ENCODE measurements around the gene OSBP2. TPM values are rescaled to one million over a fixed set of nuclear protein-coding genes. Genes with fewer than 3 reads are reported as not detected.

The OSBP2 gene
- total RNA-seq, 2 donors from 2014 or later, result 6.8 to 11.1 TPM

- Mint-ChIP-seq H3K27me3 (ENCODE audit: insufficient read depth) (no peaks in the 10 kb centered on the region), H3K9me3 (peaks cover 10% of the 10 kb centered on the region), H3K4me3 (no peak overlapping the region), H3K4me1 (no peaks in the 10 kb centered on the region), H3K36me3 (ENCODE audit: low read depth) (no peaks in the 10 kb centered on the region), H3K27ac (no peak overlapping the region)
- H3K9me3 ChIP-seq (ENCODE audit: control insufficient read depth, low read length), result no peaks in the 10 kb centered on the region
- no peaks in the 10 kb centered on the region for H3K27me3 ChIP-seq (ENCODE audit: control insufficient read depth, insufficient read depth, low read length, poor library complexity, severe bottlenecking)
- no peak overlapping the region for H3K9ac ChIP-seq (ENCODE audit: extremely low read depth, low read length, poor library complexity, severe bottlenecking)
- no peak overlapping the region for H3K4me3 ChIP-seq (ENCODE audit: low read length)
- no peak for DNase-seq
- H3K36me3 ChIP-seq (ENCODE audit: control insufficient read depth, insufficient read depth, low read length), result no peaks in the 10 kb centered on the region
- H3K27ac ChIP-seq (ENCODE audit: low read depth, low read length), result no peak overlapping the region
- TF ChIP-seq CTCF (conservative IDR thresholded peaks at IDR 0.05), result no peak
- WGBS, 2 experiments (ENCODE audit: insufficient coverage in 1 of 2, insufficient read length in 1 of 2), result 84 to 88% methylated on average over 4 of the region's 4 CpGs
- no peaks in the 10 kb centered on the region for H3K4me1 ChIP-seq (ENCODE audit: control insufficient read depth, insufficient read depth, low read length)
Observed at GRCh38 chr22:30843245-30843644, 148.6 kb downstream of the OSBP2 start.

GRCh38 chr22:30847583-30847982 lies 152.9 kb downstream of the OSBP2 start:
- no peak overlapping the region for H3K27ac Mint-ChIP-seq
- H3K27ac ChIP-seq (ENCODE audit: low read depth, low read length), result no peak overlapping the region
- peaks cover 3% of the 10 kb centered on the region for H3K27me3 Mint-ChIP-seq (ENCODE audit: insufficient read depth)
- no peak overlapping the region for H3K9ac ChIP-seq (ENCODE audit: extremely low read depth, low read length, poor library complexity, severe bottlenecking)
- DNase-seq, result no peak
- H3K27me3 ChIP-seq (ENCODE audit: control insufficient read depth, insufficient read depth, low read length, poor library complexity, severe bottlenecking), result no peaks in the 10 kb centered on the region
- no peaks in the 10 kb centered on the region for H3K36me3 ChIP-seq (ENCODE audit: control insufficient read depth, insufficient read depth, low read length)
- H3K9me3 ChIP-seq (ENCODE audit: control insufficient read depth, low read length), result no peaks in the 10 kb centered on the region
- no peaks in the 10 kb centered on the region for H3K4me1 ChIP-seq (ENCODE audit: control insufficient read depth, insufficient read depth, low read length)
- H3K4me1 Mint-ChIP-seq, result no peaks in the 10 kb centered on the region
- H3K9me3 Mint-ChIP-seq, result peaks cover 7% of the 10 kb centered on the region
- WGBS, 2 experiments (ENCODE audit: insufficient coverage in 1 of 2, insufficient read length in 1 of 2), result no CpG with 5 or more reads among the region's 1 CpG
- no peak overlapping the region for H3K4me3 Mint-ChIP-seq
- H3K4me3 ChIP-seq (ENCODE audit: low read length), result no peak overlapping the region
- TF ChIP-seq CTCF (conservative IDR thresholded peaks at IDR 0.05), result no peak
- no peaks in the 10 kb centered on the region for H3K36me3 Mint-ChIP-seq (ENCODE audit: low read depth)

GRCh38 chr22:30855266-30855665 lies 160.6 kb downstream of the OSBP2 start:
- Histone ChIP-seq H3K36me3 (ENCODE audit: control insufficient read depth, insufficient read depth, low read length) (no peaks in the 10 kb centered on the region), H3K9ac (ENCODE audit: extremely low read depth, low read length, poor library complexity, severe bottlenecking) (no peak overlapping the region), H3K4me3 (ENCODE audit: low read length) (no peak overlapping the region), H3K27ac (ENCODE audit: low read depth, low read length) (no peak overlapping the region), H3K4me1 (ENCODE audit: control insufficient read depth, insufficient read depth, low read length) (no peaks in the 10 kb centered on the region), H3K27me3 (ENCODE audit: control insufficient read depth, insufficient read depth, low read length, poor library complexity, severe bottlenecking) (no peaks in the 10 kb centered on the region), H3K9me3 (ENCODE audit: control insufficient read depth, low read length) (no peaks in the 10 kb centered on the region)
- Mint-ChIP-seq H3K27me3 (ENCODE audit: insufficient read depth) (no peaks in the 10 kb centered on the region), H3K36me3 (ENCODE audit: low read depth) (no peaks in the 10 kb centered on the region), H3K9me3 (no peaks in the 10 kb centered on the region), H3K27ac (no peak overlapping the region), H3K4me3 (no peak overlapping the region), H3K4me1 (peaks cover 2% of the 10 kb centered on the region)
- DNase-seq, result no peak
- WGBS, 2 experiments (ENCODE audit: insufficient coverage in 1 of 2, insufficient read length in 1 of 2), result 91% methylated on average over 3 of the region's 3 CpGs; no CpG with 5 or more reads in 1 of the 2 experiments
- TF ChIP-seq CTCF (conservative IDR thresholded peaks at IDR 0.05), result no peak
